DLD1 (cell line): ENCODE measurements around the gene KSR2.
"Not testable (repeated sequence)": the region's sequence is repeated elsewhere in the genome, so short reads cannot be mapped to it uniquely, and the experiment has no call there.

Source experiments
- in situ Hi-C: cut with HindIII; loops from 2 replicates; pipeline ENCODE4 v1.10.0; 2017; ENCODE audit warnings: low sequenced_read_pairs

Gene KSR2

GRCh38 chr12:117830471-117830870 lies 138.3 kb downstream of the KSR2 start:
- in situ Hi-C loops = loop anchor here (10.0 kb wide), 1 partner anchor 476 kb away; no protein-coding TSS in a partner anchor

GRCh38 chr12:117829108-117829507 lies 139.7 kb downstream of the KSR2 start:
- in situ Hi-C loops = no loop called here

GRCh38 chr12:117827660-117828059 lies 141.1 kb downstream of the KSR2 start:
- in situ Hi-C loops = no loop called here

GRCh38 chr12:117825827-117826226 lies 143.0 kb downstream of the KSR2 start:
- in situ Hi-C loops = no loop called here

GRCh38 chr12:117821480-117822175 lies 147.2 kb downstream of the KSR2 start:
- in situ Hi-C loops = no loop called here

- in situ Hi-C loops = no loop called here
Observed at GRCh38 chr12:117820216-117820907, 148.4 kb downstream of the KSR2 start.

- in situ Hi-C loops = no loop called here
Observed at GRCh38 chr12:117819160-117819559, 149.6 kb downstream of the KSR2 start.

- in situ Hi-C loops = no loop called here
Observed at GRCh38 chr12:117818400-117818799, 150.4 kb downstream of the KSR2 start.

- in situ Hi-C loops = no loop called here
Observed at GRCh38 chr12:117809509-117809908, 159.3 kb downstream of the KSR2 start.

GRCh38 chr12:117807946-117808345 lies 160.8 kb downstream of the KSR2 start:
- in situ Hi-C loops = no loop called here

GRCh38 chr12:117807355-117807754 lies 161.4 kb downstream of the KSR2 start:
- in situ Hi-C loops = no loop called here

GRCh38 chr12:117805865-117806264 lies 162.9 kb downstream of the KSR2 start:
- in situ Hi-C loops = no loop called here

GRCh38 chr12:117803001-117803400 lies 165.8 kb downstream of the KSR2 start:
- in situ Hi-C loops = no loop called here

GRCh38 chr12:117800711-117801110 lies 168.1 kb downstream of the KSR2 start:
- in situ Hi-C loops = not testable (repeated sequence)

GRCh38 chr12:117797202-117797601 lies 171.6 kb downstream of the KSR2 start:
- in situ Hi-C loops = no loop called here

- in situ Hi-C loops = no loop called here
Observed at GRCh38 chr12:117792877-117793424, 175.8 kb downstream of the KSR2 start.

- in situ Hi-C loops = no loop called here
Observed at GRCh38 chr12:117792471-117792870, 176.3 kb downstream of the KSR2 start.

GRCh38 chr12:117790948-117791347 lies 177.8 kb downstream of the KSR2 start:
- in situ Hi-C loops = no loop called here

- in situ Hi-C loops = no loop called here
Observed at GRCh38 chr12:117790198-117790597, 178.6 kb downstream of the KSR2 start.

- in situ Hi-C loops = no loop called here
Observed at GRCh38 chr12:117789195-117789912, 179.4 kb downstream of the KSR2 start.

- in situ Hi-C loops = no loop called here
Observed at GRCh38 chr12:117778656-117779055, 190.1 kb downstream of the KSR2 start.
